Type B pancreatic cell (in vitro differentiated cells): ENCODE measurements around the gene HSFX3. TPM values are rescaled to one million over a fixed set of nuclear protein-coding genes. Genes with fewer than 3 reads are reported as not detected.
"Not testable (repeated sequence)": the region's sequence is repeated elsewhere in the genome, so short reads cannot be mapped to it uniquely, and the experiment has no call there.

Experiments
- DNase-seq: peaks from one replicate; pipeline ENCODE4 v3.0.0; 2021; ENCODE audit warnings: mixed read lengths; ENCODE audit not compliant: unreplicated experiment; ENCODE audit errors: extremely low spot score
- H3K27ac Mint-ChIP-seq: 2 replicates; pipeline ENCODE4 v1.8.0; 2021; ENCODE audit warnings: mild to moderate bottlenecking, mixed read lengths
- H3K27me3 Mint-ChIP-seq: 2 replicates; pipeline ENCODE4 v1.8.0; 2021; ENCODE audit warnings: mixed read lengths
- H3K36me3 Mint-ChIP-seq: 2 replicates; pipeline ENCODE4 v1.8.0; 2021; ENCODE audit warnings: mixed read lengths
- H3K4me1 Mint-ChIP-seq: one replicate; pipeline ENCODE4 v1.8.0; 2021; ENCODE audit warnings: mixed read lengths; ENCODE audit not compliant: unreplicated experiment
- H3K4me3 Mint-ChIP-seq: 2 replicates; pipeline ENCODE4 v1.8.0; 2021; ENCODE audit warnings: mild to moderate bottlenecking, mixed read lengths
- H3K9me3 Mint-ChIP-seq: 2 replicates; pipeline ENCODE4 v1.8.0; 2021; ENCODE audit warnings: mixed read lengths
- CTCF ChIP-seq: fragments of 200-600 bp; sonication (generic); conservative IDR thresholded peaks from 2 replicates; pipeline ENCODE4 v1.5.0; 2021; ENCODE audit warnings: antibody characterized with exemption, mild to moderate bottlenecking
- total RNA-seq: library from RNA; stranded (reverse); gene quantifications from 2 replicates; pipeline ENCODE4 v1.2.1, GENCODE V29; 2021; ENCODE audit warnings: low replicate concordance

Gene HSFX3
- total RNA-seq, 1 donor from 2014 or later: not detected

GRCh38 chrX:149521438-149521837 lies 28.3 kb downstream of the HSFX3 start:
- H3K36me3 Mint-ChIP-seq: no peaks in the 10 kb centered on the region
- no peak overlapping the region for H3K27ac Mint-ChIP-seq
- no peak overlapping the region for H3K4me3 Mint-ChIP-seq

GRCh38 chrX:149520636-149521277 lies 29.0 kb downstream of the HSFX3 start:
- H3K36me3 Mint-ChIP-seq, H3K4me1 Mint-ChIP-seq, H3K4me3 Mint-ChIP-seq, H3K27ac Mint-ChIP-seq, H3K9me3 Mint-ChIP-seq, DNase-seq, H3K27me3 Mint-ChIP-seq: not testable (repeated sequence)

More at GRCh38 chrX:149521438-149521837, 28.3 kb downstream of the HSFX3 start:
- no peak for TF ChIP-seq CTCF
- Mint-ChIP-seq H3K9me3 (no peaks in the 10 kb centered on the region), H3K4me1 (no peaks in the 10 kb centered on the region), H3K27me3 (no peaks in the 10 kb centered on the region)
- no peak for DNase-seq

- Mint-ChIP-seq H3K27ac (no peak overlapping the region), H3K4me3 (no peak overlapping the region), H3K4me1 (no peaks in the 10 kb centered on the region), H3K9me3 (no peaks in the 10 kb centered on the region), H3K27me3 (no peaks in the 10 kb centered on the region), H3K36me3 (peaks cover 3% of the 10 kb centered on the region)
- no peak for TF ChIP-seq CTCF
- DNase-seq: no peak
Observed at GRCh38 chrX:149518236-149518635, 31.5 kb downstream of the HSFX3 start.

GRCh38 chrX:149517308-149517707 lies 32.4 kb downstream of the HSFX3 start:
- DNase-seq: no peak
- Mint-ChIP-seq H3K27ac (no peak overlapping the region), H3K4me1 (no peaks in the 10 kb centered on the region), H3K36me3 (peaks cover 3% of the 10 kb centered on the region), H3K27me3 (no peaks in the 10 kb centered on the region), H3K4me3 (no peak overlapping the region), H3K9me3 (no peaks in the 10 kb centered on the region)
- no peak for TF ChIP-seq CTCF

GRCh38 chrX:149516604-149517003 lies 33.1 kb downstream of the HSFX3 start:
- Mint-ChIP-seq H3K27me3 (no peaks in the 10 kb centered on the region), H3K4me1 (no peaks in the 10 kb centered on the region), H3K4me3 (no peak overlapping the region), H3K36me3 (peaks cover 3% of the 10 kb centered on the region), H3K27ac (no peak overlapping the region), H3K9me3 (no peaks in the 10 kb centered on the region)
- TF ChIP-seq CTCF: no peak
- no peak for DNase-seq

GRCh38 chrX:149515954-149516602 lies 33.6 kb downstream of the HSFX3 start:
- Mint-ChIP-seq H3K4me1 (no peaks in the 10 kb centered on the region), H3K27me3 (no peaks in the 10 kb centered on the region), H3K27ac (no peak overlapping the region), H3K4me3 (no peak overlapping the region), H3K36me3 (peaks cover 3% of the 10 kb centered on the region), H3K9me3 (no peaks in the 10 kb centered on the region)
- DNase-seq: no peak
- no peak for TF ChIP-seq CTCF
